HG02884 (cell line): ENCODE data around the gene NPDC1.
"Not testable (repeated sequence)": the region's sequence is repeated elsewhere in the genome, so short reads cannot be mapped to it uniquely, and the experiment has no call there.

Source experiments
- ATAC-seq: cut with Tn5 transposase; IDR thresholded peaks from one replicate; pipeline ENCODE4 v1.9.1; 2021; ENCODE audit warnings: mild to moderate bottlenecking, moderate library complexity; ENCODE audit not compliant: unreplicated experiment

The NPDC1 gene

GRCh38 chr9:137075275-137075775, 29.3 kb upstream of the NPDC1 start:
- no peak for ATAC-seq

GRCh38 chr9:137074657-137075274, 28.8 kb upstream of the NPDC1 start:
- ATAC-seq = no peak

- ATAC-seq = no peak
These were observed 28.0 kb upstream of the NPDC1 start for GRCh38 chr9:137073992-137074399.

- no peak for ATAC-seq
These were observed 25.3 kb upstream of the NPDC1 start for GRCh38 chr9:137071282-137071681.

- ATAC-seq = no peak
These were observed 24.9 kb upstream of the NPDC1 start for GRCh38 chr9:137070906-137071275.

- ATAC-seq = peak; percentile 61
These were observed 24.4 kb upstream of the NPDC1 start, which contains the start of gene SAPCD2 for GRCh38 chr9:137070201-137070905. SAPCD2 (minus strand) TSS chr9:137070557; CDS start chr9:137070460, 97 bp downstream.

- ATAC-seq = no peak
These were observed 23.6 kb upstream of the NPDC1 start for GRCh38 chr9:137069508-137070091.

GRCh38 chr9:137068539-137069507, 22.8 kb upstream of the NPDC1 start:
- no peak for ATAC-seq

GRCh38 chr9:137067860-137068538, 22.0 kb upstream of the NPDC1 start:
- no peak for ATAC-seq

GRCh38 chr9:137066096-137066861, 20.3 kb upstream of the NPDC1 start:
- no peak for ATAC-seq

GRCh38 chr9:137065336-137065967, 19.5 kb upstream of the NPDC1 start:
- ATAC-seq = no peak

GRCh38 chr9:137064880-137065164, 18.8 kb upstream of the NPDC1 start:
- ATAC-seq = no peak

- ATAC-seq = no peak
These were observed 18.3 kb upstream of the NPDC1 start for GRCh38 chr9:137064027-137064879.

GRCh38 chr9:137063311-137064026, 17.5 kb upstream of the NPDC1 start:
- ATAC-seq = no peak

GRCh38 chr9:137062798-137063197, 16.8 kb upstream of the NPDC1 start:
- ATAC-seq = not testable (repeated sequence)

- no peak for ATAC-seq
These were observed 16.4 kb upstream of the NPDC1 start for GRCh38 chr9:137062384-137062783.

GRCh38 chr9:137058521-137059234, 12.7 kb upstream of the NPDC1 start:
- ATAC-seq = no peak
